ENCODE measurements around the gene ASGR1.

DNA sequence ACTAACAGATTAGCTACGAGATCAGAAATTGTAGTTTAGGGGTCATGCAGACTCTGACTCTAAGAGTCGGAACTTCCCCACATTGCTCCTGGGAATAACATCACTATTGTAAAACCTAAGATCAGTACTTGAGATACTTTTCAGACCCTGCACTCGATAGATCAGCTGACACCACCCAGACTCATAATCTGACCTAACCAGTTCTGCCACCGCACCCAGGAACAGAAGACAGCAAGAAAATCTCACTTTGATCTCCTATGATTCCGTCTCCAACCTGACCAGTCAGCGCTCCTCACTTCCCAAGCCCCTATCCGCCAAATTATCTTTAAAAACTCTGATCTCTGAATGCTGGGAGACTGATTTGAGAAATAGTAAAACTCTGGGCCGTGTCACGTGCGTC is 37.3 kb downstream of the ASGR1 start:
- TF ChIP-seq, protein P1, sequence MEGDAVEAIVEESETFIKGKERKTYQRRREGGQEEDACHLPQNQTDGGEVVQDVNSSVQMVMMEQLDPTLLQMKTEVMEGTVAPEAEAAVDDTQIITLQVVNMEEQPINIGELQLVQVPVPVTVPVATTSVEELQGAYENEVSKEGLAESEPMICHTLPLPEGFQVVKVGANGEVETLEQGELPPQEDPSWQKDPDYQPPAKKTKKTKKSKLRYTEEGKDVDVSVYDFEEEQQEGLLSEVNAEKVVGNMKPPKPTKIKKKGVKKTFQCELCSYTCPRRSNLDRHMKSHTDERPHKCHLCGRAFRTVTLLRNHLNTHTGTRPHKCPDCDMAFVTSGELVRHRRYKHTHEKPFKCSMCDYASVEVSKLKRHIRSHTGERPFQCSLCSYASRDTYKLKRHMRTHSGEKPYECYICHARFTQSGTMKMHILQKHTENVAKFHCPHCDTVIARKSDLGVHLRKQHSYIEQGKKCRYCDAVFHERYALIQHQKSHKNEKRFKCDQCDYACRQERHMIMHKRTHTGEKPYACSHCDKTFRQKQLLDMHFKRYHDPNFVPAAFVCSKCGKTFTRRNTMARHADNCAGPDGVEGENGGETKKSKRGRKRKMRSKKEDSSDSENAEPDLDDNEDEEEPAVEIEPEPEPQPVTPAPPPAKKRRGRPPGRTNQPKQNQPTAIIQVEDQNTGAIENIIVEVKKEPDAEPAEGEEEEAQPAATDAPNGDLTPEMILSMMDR (conservative IDR thresholded peaks at IDR 0.05): no peak
- TF ChIP-seq EZH2 (IDR thresholded peaks at IDR 0.05; ENCODE audit: low read depth): no peak
